T-cell (primary cell): ENCODE results near the gene TRMT112. TPM values are rescaled to one million over a fixed set of nuclear protein-coding genes. Genes with fewer than 3 reads are reported as not detected.

ENCODE experiments used
- ATAC-seq, 4 experiments: fragments of 200-7000 bp in 3 of 4; fragments of 150-1000 bp in 1 of 4; cut with Tn5 transposase; replicated peaks in 1 of 4; 1 replicate in 3 of 4; 2 replicates in 1 of 4; pipeline ENCODE4 v1.10.0; 2021; ENCODE audit warnings: moderate library complexity in 3 of 4, mild to moderate bottlenecking in 2 of 4, moderate number of reproducible peaks in 1 of 4
- CTCF ChIA-PET, 2 donors: fragments of 300-600 bp; sonication (Branson Sonifier 250); formaldehyde crosslinking; loops; one replicate each; lab custom pipeline; 2022; ENCODE audit warnings: antibody characterized with exemption in 2 of 2; lab: Charles Lee
- POLR2A ChIA-PET, 2 donors: fragments of 300-600 bp; sonication (Branson Sonifier 250); formaldehyde crosslinking; loops; one replicate each; lab custom pipeline; 2022; ENCODE audit warnings: antibody characterized with exemption in 2 of 2; lab: Charles Lee
- DNase-seq, 35 experiments: peaks; one replicate each; pipeline versions ENCODE4 v3.0.0 to v3.0.0-alpha.2; 2013 to 2023
- H3K27ac ChIP-seq: one replicate; pipeline ENCODE4 v1.5.1; 2013; ENCODE audit warnings: low read length
- H3K27me3 ChIP-seq, 2 experiments: replicated peaks in 1 of 2; 1 replicate in 1 of 2; 2 replicates in 1 of 2; pipeline versions ENCODE4 v1.6.1 to v1.7.0; 2013; ENCODE audit warnings: low read length in 1 of 2, mixed read lengths in 1 of 2; ENCODE audit not compliant: control insufficient read depth in 2 of 2, insufficient read depth in 2 of 2; ENCODE audit errors: extremely low read depth in 1 of 2
- H3K36me3 ChIP-seq, 2 donors: 1 replicate in 1 of 2; 2 replicates in 1 of 2; pipeline versions ENCODE4 v1.6.1 to v1.7.0; 2013; ENCODE audit warnings: low read length in 1 of 2; ENCODE audit not compliant: control insufficient read depth in 2 of 2, insufficient read depth in 1 of 2; ENCODE audit errors: extremely low read depth in 1 of 2
- H3K4me1 ChIP-seq, 2 experiments: 1 replicate in 1 of 2; 2 replicates in 1 of 2; pipeline versions ENCODE4 v1.6.1 to v1.7.0; 2013; ENCODE audit warnings: low read length in 2 of 2, mixed read lengths in 1 of 2; ENCODE audit not compliant: insufficient read depth in 2 of 2, control insufficient read depth in 1 of 2; ENCODE audit errors: extremely low read depth in 1 of 2
- H3K4me3 ChIP-seq, 2 donors: 1 replicate in 1 of 2; 2 replicates in 1 of 2; pipeline versions ENCODE4 v1.5.1 to v1.7.0; 2013; ENCODE audit warnings: mild to moderate bottlenecking in 2 of 2, low read length in 1 of 2, moderate library complexity in 1 of 2; ENCODE audit not compliant: control insufficient read depth in 1 of 2; ENCODE audit errors: extremely low read depth in 1 of 2
- H3K9me3 ChIP-seq: 2 replicates; pipeline ENCODE4 v1.7.0; 2013
- H3K27ac Mint-ChIP-seq, 2 donors: one replicate each; pipeline ENCODE4 v1.8.0; 2020 to 2021; ENCODE audit warnings: mild to moderate bottlenecking in 2 of 2, mixed read lengths in 2 of 2
- H3K27me3 Mint-ChIP-seq, 2 donors: one replicate each; pipeline ENCODE4 v1.8.0; 2021 to 2022; ENCODE audit warnings: mixed read lengths in 2 of 2
- H3K36me3 Mint-ChIP-seq: one replicate; pipeline ENCODE4 v1.8.0; 2021; ENCODE audit warnings: mixed read lengths
- H3K4me1 Mint-ChIP-seq, 3 donors: one replicate each; pipeline ENCODE4 v1.8.0; 2020 to 2022; ENCODE audit warnings: mixed read lengths in 3 of 3, mild to moderate bottlenecking in 1 of 3
- H3K4me3 Mint-ChIP-seq, 3 donors: one replicate each; pipeline ENCODE4 v1.8.0; 2020 to 2022; ENCODE audit warnings: mild to moderate bottlenecking in 3 of 3, mixed read lengths in 3 of 3, moderate library complexity in 3 of 3
- H3K9me3 Mint-ChIP-seq, 3 donors: one replicate each; pipeline ENCODE4 v1.8.0; 2020 to 2022; ENCODE audit warnings: mixed read lengths in 3 of 3
- WGBS: methylation state at CpG from one replicate; pipeline ENCODE4 v1.1.5; 2013; ENCODE audit warnings: missing lambda C conversion rate; ENCODE audit not compliant: insufficient coverage; 5-methylcytosine and 5-hydroxymethylcytosine counted together
- total RNA-seq, 35 experiments: library from RNA in 6 of 35; stranded (reverse) in 6 of 35; fragments of 120-200 nt in 1 of 35; gene quantifications; one replicate each; pipeline versions ENCODE4 v1.2.1 to v1.2.4 and lab custom pipeline; 2013 to 2026

The TRMT112 gene
- total RNA-seq, 5 donors from 2014 or later (not counting 1 experiment from before 2014, with no cell fraction given) = 104 to 177 (median 151) TPM

- Mint-ChIP-seq H3K4me1 (peaks cover 24 to 40% (median 31%) of the 10 kb centered on the region in 3 donors), H3K4me3 (peak overlapping the region; percentile 90 to 97 (median 91)), H3K27ac (peak overlapping the region in 1 of 2 donors; percentile 87), H3K36me3 (peaks cover 18% of the 10 kb centered on the region), H3K27me3 (no peaks in the 10 kb centered on the region), H3K9me3 (no peaks in the 10 kb centered on the region)
- Histone ChIP-seq H3K9me3 (no peaks in the 10 kb centered on the region), H3K27ac (no peak overlapping the region), H3K4me3 (no peak overlapping the region), H3K27me3 (no peaks in the 10 kb centered on the region), H3K4me1 (peaks cover 14 to 37% of the 10 kb centered on the region in 2 experiments), H3K36me3 (peaks cover 14 to 39% of the 10 kb centered on the region in 2 donors)
- CTCF ChIA-PET = interaction anchor here in 1 of 2 donors (0.5 to 0.6 kb wide), 2 partner anchors 55 to 89 kb away, joined by 3 to 4 read pairs; partner anchors contain the start of gene ESRRA
- ATAC-seq (peak in 1 of 4 experiments; percentile 31), DNase-seq (peak in 2 of 35 experiments; percentile 16 to 30)
- 71% methylated on average over 10 of the region's 13 CpGs for WGBS
- POLR2A ChIA-PET = no interaction called here
Observed at GRCh38 chr11:64360448-64360921, 43.1 kb upstream of the TRMT112 start.

- CTCF ChIA-PET = interaction anchor here in 1 of 2 donors (0.6 kb wide), 1 partner anchor 89 kb away, joined by 3 read pairs; no protein-coding TSS in a partner anchor
- Histone ChIP-seq H3K4me1 (peaks cover 14 to 41% of the 10 kb centered on the region in 2 experiments), H3K27ac (no peak overlapping the region), H3K27me3 (no peaks in the 10 kb centered on the region), H3K4me3 (peak overlapping the region; percentile 80 to 85), H3K36me3 (peaks cover 14 to 36% of the 10 kb centered on the region in 2 donors), H3K9me3 (no peaks in the 10 kb centered on the region)
- 9% methylated on average over 34 of the region's 38 CpGs for WGBS
- H3K27me3 Mint-ChIP-seq = no peaks in the 10 kb centered on the region
- POLR2A ChIA-PET = no interaction called here
- ATAC-seq (peak; percentile 31 to 66 (median 45)), DNase-seq (peak in 12 of 35 experiments; percentile 15 to 59 (median 26))
- peak overlapping the region; percentile 90 to 97 (median 91) for H3K4me3 Mint-ChIP-seq
- no peaks in the 10 kb centered on the region for H3K9me3 Mint-ChIP-seq
- peaks cover 24 to 40% (median 31%) of the 10 kb centered on the region in 3 donors for H3K4me1 Mint-ChIP-seq
- peak overlapping the region; percentile 83 to 87 for H3K27ac Mint-ChIP-seq
- peaks cover 18% of the 10 kb centered on the region for H3K36me3 Mint-ChIP-seq
Observed at GRCh38 chr11:64359712-64360445, 42.5 kb upstream of the TRMT112 start.

- DNase-seq (peak in 15 of 35 experiments; percentile 13 to 70 (median 38)), ATAC-seq (peak; percentile 77 to 85 (median 82))
- ChIA-PET CTCF (no interaction called here), POLR2A (no interaction called here)
- Histone ChIP-seq H3K4me1 (peaks cover 14 to 47% of the 10 kb centered on the region in 2 experiments), H3K27me3 (no peaks in the 10 kb centered on the region), H3K4me3 (peak within 1 kb of the TSS; percentile 80 to 85), H3K27ac (peak within 1 kb of the TSS; percentile 60), H3K9me3 (no peaks in the 10 kb centered on the region), H3K36me3 (peaks cover 14 to 35% of the 10 kb centered on the region in 2 donors)
- under 1% methylated on average over 69 of the region's 70 CpGs for WGBS
- Mint-ChIP-seq H3K9me3 (no peaks in the 10 kb centered on the region), H3K36me3 (peaks cover 14% of the 10 kb centered on the region), H3K4me3 (peak within 1 kb of the TSS; percentile 90 to 97 (median 91)), H3K4me1 (peaks cover 24 to 37% (median 31%) of the 10 kb centered on the region in 3 donors), H3K27me3 (no peaks in the 10 kb centered on the region), H3K27ac (peak within 1 kb of the TSS; percentile 85 to 87)
Observed at GRCh38 chr11:64358907-64359711, 41.8 kb upstream of the TRMT112 start, which contains the start of gene RPS6KA4. Gene RPS6KA4 (plus strand): TSS chr11:64359162. CDS start chr11:64359236, 74 bp downstream.

GRCh38 chr11:64358536-64358906, 41.2 kb upstream of the TRMT112 start:
- peak overlapping the region; percentile 54 to 80 for H3K4me3 ChIP-seq
- Mint-ChIP-seq H3K27ac (no peak overlapping the region), H3K4me3 (peak overlapping the region; percentile 71 to 97 (median 72)), H3K4me1 (peaks cover 24 to 37% (median 31%) of the 10 kb centered on the region in 3 donors), H3K36me3 (peaks cover 13% of the 10 kb centered on the region), H3K27me3 (no peaks in the 10 kb centered on the region), H3K9me3 (no peaks in the 10 kb centered on the region)
- ATAC-seq (no peak), DNase-seq (no peak)
- no peaks in the 10 kb centered on the region for H3K9me3 ChIP-seq
- peak overlapping the region; percentile 60 for H3K27ac ChIP-seq
- CTCF ChIA-PET = no interaction called here
- POLR2A ChIA-PET = no interaction called here
- H3K4me1 ChIP-seq = peaks cover 14 to 47% of the 10 kb centered on the region in 2 experiments
- H3K36me3 ChIP-seq = peaks cover 9 to 36% of the 10 kb centered on the region in 2 donors
- H3K27me3 ChIP-seq = no peaks in the 10 kb centered on the region
- WGBS = 40% methylated on average over 5 of the region's 7 CpGs

GRCh38 chr11:64357904-64358535, 40.7 kb upstream of the TRMT112 start:
- DNase-seq (peak in 6 of 35 experiments; percentile 18 to 66 (median 52)), ATAC-seq (peak in 2 of 4 experiments; percentile 22 to 68)
- H3K36me3 ChIP-seq = peaks cover 5 to 37% of the 10 kb centered on the region in 2 donors
- no peaks in the 10 kb centered on the region for H3K9me3 ChIP-seq
- peaks cover 12% of the 10 kb centered on the region for H3K36me3 Mint-ChIP-seq
- peaks cover 14 to 47% of the 10 kb centered on the region in 2 experiments for H3K4me1 ChIP-seq
- peak overlapping the region; percentile 54 to 80 for H3K4me3 ChIP-seq
- peak overlapping the region; percentile 71 to 97 (median 72) for H3K4me3 Mint-ChIP-seq
- H3K27ac ChIP-seq = peak overlapping the region; percentile 60
- H3K4me1 Mint-ChIP-seq = peaks cover 24 to 37% (median 31%) of the 10 kb centered on the region in 3 donors
- POLR2A ChIA-PET = no interaction called here
- H3K27me3 Mint-ChIP-seq = no peaks in the 10 kb centered on the region
- no peaks in the 10 kb centered on the region for H3K9me3 Mint-ChIP-seq
- 64% methylated on average over 9 of the region's 13 CpGs for WGBS
- CTCF ChIA-PET = no interaction called here
- H3K27ac Mint-ChIP-seq = peak overlapping the region; percentile 59 to 85
- no peaks in the 10 kb centered on the region for H3K27me3 ChIP-seq
